ENCODE data around the gene TRIO.

TRIO gene

DNA sequence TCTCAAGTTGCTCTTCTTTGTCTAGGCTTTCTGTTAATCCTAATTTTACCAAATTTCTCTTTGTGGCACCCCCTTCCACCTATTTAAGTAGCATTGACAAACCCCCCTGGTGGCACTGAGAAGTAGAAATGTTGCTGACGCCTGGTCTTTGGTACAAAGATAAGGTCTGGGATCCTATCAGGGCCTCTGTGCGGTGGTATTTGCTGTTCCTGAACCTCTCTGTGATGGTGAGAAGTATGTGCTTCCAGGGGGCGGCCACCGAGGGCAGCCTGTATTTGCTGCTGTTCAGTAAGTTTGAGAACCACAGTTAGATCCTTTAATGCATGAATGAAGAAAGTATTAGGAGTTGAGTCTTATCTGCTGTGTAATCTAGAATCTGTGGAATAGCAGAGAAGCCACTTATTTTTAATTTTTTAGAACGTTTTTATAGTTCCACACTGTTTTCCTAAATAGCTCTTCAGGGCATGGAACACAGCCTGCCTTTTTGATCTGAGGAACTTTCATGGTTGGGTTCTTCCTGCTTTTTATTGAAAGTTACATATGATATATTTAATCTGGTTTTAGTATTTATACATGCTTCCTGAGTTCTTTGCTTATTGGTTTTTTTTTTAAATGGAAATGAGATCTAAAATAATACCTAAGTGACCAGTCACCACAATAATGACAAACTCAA, 124.2 kb downstream of the TRIO start:
- no peak for DNase-seq (ENCODE audit: low read depth in 2 of 2)

DNA sequence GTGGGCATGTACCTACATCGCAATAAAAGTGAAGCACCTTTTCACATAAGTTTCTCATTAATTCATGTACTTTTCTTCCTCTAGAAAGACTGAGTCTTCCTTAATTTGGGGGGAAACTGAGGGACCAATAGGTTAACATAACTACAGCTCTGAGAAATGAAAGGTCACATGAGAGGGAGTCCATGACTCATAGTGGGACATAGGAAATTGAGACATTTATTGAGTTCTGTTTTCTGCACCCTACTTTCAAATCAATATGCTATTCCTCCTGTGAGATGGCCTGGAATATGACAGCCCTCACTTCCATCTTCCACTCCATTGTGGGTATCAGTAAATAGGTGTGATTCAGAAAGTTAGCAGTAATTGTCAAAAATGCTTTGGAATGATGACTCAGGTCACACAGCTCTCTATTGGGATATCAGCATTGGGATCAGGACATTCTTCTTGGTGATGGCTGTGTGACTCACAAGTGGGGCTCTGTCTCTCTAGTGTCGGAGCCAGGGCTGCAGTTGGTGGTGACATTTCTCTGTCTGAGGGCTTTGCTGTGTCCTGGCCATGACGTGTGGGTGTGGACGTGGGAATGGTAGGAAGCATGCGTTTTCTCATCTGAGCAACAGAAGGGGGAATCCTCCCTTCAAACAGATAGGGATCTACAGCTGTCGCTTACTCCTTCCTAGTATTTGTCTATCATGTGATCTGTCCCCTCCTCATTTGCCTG, 125.0 kb downstream of the TRIO start:
- no peak for DNase-seq (ENCODE audit: low read depth in 2 of 2)

DNA sequence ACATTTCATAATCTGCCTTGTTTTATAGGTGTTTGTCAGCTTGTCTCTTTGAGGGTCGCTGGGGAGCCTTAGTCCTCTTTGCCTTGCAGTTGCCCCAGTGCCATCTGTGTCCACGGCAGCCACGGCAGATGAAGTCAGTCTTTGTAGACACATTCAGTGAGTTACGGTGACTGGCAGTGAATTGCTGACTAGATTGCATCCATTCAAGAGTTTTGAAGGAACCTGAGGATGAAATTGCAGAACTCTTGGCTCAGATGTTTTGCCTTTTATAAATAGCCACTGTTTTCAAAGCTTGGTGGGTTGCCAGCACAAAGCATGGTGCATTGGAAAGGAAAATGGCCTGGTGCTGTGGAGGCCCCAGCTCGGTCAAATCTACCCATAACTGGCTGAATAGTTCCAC, 125.6 kb downstream of the TRIO start:
- no peak for DNase-seq (ENCODE audit: low read depth in 2 of 2)

DNA sequence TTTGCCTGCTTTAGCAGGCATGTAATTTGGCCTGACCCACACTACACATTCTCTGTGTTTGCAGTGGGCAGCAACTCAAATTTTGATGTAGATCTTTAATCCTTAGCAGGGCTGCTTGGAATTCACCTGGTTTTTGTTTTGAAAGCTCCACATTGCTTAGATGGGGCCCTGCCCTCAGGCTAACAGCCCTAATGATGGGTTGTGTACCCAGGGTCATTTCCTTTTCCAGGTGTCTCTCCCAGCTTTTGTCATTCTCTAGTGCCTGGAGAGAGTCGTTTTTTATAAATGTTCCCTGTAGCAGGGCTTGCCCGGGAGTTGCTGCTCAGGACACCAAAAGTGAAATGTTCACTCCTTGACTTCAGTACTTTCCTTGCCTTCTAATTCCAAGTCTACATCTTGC, 126.3 kb downstream of the TRIO start:
- DNase-seq (ENCODE audit: low read depth in 2 of 2) = no peak

DNA sequence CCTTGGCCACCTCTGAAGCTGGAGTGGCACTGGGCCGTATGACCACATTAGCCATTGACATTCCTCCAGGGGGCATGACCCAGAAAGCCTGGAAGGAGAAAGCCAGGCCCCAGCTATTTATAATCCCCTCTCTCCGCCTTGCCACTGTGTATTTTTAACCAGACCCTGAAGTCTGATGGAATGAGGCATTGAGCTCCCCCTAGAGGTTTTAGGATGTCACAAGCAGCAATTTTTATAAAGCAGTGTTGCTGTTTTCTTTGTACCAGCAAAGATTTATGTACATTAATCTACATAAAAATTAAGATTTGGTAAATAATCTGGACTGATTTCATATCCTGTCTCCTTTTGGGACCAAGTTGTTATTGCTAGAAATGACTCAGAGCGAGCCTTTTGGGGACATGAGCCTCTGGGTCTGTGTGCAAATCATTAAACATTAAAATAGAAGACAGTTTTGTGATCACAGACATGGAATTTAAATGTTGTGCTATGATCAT, 127.1 kb downstream of the TRIO start:
- DNase-seq (ENCODE audit: low read depth in 2 of 2) = no peak

DNA sequence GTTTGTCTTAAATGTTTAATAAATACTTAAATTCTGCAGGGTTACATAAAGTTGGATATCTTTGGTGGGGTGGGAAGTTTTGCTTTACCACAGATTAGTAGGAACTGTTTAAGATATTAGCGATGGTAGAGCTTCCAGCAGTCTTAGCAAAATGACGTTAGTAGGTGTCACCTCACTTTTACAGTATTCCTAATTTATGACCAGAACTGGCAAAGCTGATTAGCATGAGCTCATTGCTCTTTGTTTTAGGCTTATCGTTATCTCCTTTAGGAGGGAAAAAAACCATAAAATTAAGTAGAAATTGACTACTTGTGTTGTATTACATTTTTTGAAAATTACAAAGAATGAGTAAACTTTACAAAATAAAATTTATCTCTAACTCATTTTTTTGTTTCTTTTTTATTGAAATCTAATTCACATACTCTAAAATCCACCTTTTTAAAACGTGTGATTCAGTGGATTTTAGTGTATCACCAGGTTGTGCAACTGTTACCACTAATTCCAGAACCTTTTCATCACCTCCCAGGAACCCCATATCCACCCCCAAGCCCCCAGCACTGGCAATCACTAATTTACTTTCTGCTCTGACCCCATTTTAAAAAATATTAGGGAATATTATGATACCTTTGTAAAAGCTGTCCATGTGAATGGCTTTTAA, 129.5 kb downstream of the TRIO start:
- no peak for DNase-seq (ENCODE audit: low read depth in 2 of 2)

DNA sequence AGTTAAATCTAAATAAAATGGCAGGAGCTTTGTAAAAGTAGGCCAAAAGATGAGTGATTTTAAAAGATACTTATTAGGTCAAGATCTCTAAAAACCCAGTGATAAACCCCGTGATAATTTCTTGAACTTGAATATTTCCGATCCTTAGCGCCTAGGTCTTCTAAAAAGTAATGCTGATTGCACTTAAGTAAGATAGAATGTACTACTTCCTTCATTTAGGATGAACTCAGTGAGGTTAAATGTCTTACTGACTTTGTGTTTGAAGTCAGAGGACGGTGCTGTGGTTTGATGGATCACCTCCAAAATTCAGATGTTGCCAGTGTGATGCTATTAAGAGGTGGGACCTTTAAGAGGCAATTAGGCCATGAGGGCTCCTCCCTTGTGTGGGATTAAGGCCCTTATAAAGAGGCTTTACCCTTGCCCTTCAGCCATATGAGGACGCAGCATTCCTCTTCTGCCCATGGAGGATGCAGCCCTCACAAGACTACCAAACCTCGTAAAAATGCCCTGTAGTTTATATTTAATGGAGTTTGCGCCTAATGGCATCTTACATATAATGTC, 130.1 kb downstream of the TRIO start:
- DNase-seq (ENCODE audit: low read depth in 2 of 2) = no peak

DNA sequence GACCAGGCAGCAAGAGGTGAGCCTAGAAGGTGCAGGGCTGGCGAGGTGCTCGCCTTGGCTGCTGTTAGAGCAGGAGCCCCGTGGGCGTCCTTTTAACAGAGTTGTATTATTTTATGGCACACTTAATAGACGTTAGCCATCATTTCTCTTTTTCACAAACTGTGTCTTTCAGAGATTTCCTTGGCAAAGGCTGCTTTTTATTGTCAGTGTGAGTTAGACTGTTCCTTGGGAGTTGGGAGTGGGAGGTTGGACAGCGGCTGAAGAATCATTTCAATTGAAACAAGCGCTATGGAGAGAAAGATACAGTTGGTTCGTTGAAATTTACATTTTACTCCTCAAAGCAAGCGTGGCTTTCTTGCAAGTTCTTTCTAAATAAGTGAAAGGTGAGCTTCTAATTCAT, 133.2 kb downstream of the TRIO start:
- DNase-seq (ENCODE audit: low read depth in 2 of 2) = no peak

DNA sequence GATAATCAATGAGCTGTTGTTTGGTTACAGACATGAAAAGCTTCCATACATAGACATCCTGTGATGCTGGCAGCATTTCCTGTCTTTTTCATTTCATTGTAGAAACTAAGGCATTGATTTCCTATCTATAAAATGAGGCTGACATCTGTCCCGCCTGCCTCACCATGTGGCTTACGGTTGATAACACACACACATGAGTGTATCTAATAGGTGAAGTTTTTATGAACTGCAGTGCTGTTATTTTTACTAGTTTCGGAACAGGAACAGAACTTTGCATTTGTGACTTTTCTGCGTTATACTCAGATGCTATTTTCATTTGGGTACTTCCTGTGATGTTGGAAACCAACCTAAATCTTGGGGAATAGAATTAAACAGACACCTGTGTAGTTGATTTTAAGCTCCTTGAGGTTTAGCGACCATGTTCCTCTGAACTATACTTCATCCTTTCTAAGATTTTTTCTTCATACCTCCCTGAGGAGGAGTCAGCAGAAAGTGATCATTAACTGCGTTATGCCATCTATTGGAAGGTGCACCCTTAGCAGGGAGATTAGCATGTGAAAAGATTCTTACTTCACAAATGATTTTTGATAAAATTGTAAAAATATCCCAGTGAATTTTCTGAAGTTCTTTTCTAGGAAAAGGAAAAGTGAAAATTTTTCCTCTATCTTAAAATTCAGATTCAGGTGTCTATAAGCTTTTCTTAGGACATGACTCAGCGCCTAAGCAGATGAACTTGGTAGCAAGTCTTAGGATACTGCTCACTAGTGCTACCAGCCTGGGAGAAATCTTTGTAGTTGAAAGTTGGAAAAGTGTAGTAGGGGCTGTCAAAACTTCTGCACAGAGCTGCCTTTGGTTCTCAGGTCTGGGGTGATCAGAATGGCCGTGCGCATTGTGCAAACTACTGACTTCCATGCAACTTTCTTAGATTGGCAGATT, 134.5 kb downstream of the TRIO start:
- no peak for DNase-seq (ENCODE audit: low read depth in 2 of 2)

DNA sequence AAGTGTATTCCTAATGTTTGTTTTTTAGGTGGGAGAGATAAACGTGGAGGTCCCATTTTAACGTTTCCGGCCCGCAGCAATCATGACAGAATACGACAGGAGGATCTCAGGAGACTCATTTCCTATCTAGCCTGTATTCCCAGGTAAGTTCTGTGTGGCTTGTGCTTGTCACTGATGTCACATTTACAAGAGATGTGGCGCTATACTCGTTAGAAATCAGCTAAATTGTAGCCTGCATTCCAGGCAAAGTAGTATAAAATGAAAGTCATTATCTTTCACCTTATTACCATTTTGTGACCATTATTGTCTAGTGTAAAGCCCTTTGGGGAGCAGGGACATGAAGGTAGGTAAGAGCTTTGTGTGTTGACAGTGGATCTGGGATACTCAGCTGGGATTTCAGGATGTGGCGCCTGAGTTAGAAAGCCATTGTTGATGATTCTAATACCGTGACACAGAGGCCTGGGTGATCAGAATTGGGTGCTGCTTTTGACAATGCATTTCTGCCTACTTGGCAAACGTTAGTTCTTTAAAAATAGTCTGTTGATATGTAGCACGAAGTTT, 137.2 kb downstream of the TRIO start:
- DNase-seq (ENCODE audit: low read depth in 2 of 2) = no peak

DNA sequence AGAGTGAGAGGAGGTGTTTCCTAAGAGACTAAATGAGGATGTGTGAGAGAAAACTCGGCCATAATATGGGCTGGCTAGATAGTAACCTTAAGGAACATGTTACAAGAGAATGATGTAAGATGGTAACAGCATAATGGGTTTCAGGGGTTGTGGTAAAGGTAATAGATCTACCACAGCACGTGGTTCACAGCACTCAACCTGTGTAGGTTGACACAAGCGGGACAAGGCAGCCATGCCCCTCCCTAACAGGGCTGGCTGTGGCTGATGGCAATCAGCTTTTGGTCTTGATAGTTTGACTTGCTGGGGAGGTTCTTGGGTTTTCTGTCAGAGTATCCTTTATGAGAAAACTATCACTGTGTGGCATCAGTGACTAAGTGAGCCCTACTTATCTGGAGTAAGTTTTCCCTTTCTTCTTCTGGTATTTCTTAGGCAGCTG, 138.6 kb downstream of the TRIO start:
- DNase-seq (ENCODE audit: low read depth in 2 of 2) = peak in 1 of 2 donors; percentile 23

DNA sequence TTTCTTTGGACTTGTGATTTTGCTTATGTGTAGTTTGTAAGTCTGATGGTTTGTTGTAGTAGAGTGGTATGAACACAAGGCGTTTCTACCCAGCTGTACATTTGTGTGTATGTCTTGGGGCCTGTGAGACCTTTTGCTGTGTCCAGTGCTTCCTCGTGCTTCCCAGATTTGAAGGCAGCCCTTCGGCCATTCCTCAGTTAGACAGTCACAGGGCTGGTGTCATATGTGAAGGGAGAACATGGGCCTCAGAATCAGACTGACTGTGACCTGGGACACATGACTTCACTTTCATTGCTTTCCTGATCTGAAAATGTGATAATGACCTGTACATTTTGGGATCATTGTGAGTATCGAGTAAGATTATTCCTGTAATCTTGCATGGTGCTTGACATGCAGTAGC, 140.0 kb downstream of the TRIO start:
- DNase-seq (ENCODE audit: low read depth in 2 of 2) = no peak

DNA sequence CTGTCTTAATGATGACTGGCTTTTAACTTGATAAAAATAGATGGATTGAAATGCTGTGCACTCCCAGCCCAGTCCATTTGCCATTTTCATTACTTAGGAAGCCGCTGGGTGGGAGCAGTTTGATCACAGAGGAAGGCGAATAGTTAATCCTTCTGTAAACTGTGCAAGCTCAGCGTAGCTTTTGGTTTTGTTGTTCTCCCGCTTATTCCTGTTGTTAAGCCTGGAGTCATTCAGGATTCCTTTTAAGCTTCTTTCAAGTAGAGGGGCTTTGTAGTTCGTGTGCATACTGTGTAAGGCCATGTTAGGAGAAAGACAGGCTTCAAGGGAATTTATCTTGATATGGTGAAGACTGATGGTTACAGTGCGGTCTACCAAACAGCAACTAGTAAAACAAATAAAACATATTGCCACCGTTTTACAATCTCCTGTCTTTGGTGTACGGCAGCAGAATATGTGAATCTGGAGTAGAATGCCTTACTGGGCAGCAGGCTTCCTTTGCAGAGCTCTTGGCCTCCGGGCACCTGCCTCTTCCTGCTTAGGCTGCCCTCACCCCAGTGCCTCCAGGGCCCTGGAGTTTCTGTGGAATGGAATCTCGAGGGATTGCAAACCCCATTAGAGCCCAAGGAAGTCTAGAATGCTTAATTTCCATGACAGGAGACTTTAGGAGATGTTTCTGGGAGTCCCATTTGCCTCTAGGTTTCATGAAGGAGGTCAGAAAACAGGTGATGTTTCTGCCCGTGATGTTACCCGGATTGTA, 141.4 kb downstream of the TRIO start:
- DNase-seq (ENCODE audit: low read depth in 2 of 2) = no peak

DNA sequence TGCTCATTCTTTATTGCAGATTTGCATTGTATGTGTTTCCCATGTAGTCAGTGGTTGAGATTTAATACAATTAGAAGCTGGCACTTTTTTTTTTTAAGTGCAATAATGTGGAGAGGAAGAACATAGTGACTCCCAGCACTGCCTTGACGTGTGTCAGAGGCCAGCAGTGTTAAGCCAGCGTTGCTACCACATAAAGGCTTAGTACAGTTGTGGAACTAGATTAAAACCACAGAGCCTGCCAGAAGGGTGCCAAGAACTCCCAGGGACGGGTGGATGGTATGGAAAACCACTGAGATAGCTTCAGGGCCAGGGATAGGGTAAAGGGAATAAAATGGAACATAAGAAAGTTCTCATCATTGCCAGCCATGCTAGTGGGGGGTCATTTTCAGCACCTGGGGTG, 142.9 kb downstream of the TRIO start:
- no peak for DNase-seq (ENCODE audit: low read depth in 2 of 2)

DNA sequence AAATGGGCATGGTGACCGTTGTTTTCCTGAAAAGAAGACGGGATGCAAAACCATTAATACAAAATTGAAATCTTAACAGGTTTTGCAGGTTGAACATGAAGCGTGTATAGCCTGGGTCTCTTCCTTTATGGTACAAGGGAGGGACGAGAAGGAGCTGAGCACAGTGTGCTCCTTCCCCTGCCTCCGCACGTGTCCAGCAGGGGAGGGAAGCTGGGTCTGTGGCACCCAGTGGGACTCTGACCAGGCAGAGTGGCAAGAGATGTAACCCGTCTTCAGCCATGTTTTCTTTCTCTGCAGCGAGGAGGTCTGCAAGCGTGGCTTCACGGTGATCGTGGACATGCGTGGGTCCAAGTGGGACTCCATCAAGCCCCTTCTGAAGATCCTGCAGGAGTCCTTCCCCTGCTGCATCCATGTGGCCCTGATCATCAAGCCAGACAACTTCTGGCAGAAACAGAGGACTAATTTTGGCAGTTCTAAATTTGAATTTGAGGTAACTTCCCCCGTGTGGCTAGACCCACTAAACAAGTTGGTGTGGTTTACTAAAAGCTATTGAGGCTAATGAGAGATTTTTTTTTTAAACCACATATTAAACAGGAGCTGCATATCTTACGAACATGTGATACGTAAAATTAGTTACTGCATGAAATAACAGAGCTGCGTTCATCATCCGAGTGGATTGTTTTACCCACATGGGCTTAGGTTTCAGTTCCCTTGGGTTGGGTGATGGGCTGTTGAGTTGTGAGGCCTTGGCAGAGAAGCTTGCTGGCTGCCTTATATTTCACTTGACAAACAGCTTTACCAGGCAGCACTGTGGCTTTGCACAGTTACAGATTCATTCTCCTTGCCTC, 143.7 kb downstream of the TRIO start:
- DNase-seq (ENCODE audit: low read depth in 2 of 2) = no peak

DNA sequence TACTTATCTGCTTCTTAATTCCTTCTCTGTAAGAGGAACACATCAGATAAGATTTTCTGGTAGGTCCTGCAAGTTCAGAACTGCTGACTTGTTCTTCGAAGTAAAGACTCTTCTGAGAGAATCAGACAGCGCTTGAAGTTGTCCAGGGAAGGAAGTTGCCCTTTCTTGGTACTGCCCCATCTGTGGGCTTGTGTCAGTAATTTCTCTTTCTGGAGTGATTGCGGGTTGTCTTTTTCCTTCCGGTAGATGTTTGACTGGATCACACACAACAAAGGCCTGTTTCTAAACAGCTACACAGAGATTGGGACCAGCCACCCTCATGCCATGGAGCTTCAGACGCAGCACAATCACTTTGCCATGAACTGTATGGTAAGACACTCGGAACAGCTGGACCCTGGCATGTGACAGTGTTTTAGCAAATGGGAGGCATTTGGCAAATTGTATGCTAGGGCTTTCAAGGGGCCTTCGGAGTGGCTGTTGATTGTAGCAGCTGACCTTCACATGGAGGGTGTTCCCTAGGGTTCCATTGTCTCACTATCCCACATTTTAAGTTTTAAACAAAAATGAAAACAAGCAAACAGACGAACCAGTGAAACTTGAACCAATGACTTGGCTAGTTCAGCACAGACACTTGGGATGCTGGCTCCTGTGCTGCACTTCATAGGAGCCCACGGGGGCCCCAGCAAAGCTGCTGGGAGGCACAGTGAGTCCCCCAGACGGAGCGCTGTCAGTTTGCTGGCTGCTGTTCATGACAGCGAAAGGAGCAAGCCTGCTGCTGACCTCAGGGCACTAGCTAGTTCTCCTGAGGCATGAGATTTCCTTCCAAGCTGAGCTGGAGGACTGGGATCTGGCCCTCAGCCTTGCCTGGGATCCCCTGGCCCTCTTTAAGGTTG, 149.9 kb downstream of the TRIO start:
- no peak for DNase-seq (ENCODE audit: low read depth in 2 of 2)

DNA sequence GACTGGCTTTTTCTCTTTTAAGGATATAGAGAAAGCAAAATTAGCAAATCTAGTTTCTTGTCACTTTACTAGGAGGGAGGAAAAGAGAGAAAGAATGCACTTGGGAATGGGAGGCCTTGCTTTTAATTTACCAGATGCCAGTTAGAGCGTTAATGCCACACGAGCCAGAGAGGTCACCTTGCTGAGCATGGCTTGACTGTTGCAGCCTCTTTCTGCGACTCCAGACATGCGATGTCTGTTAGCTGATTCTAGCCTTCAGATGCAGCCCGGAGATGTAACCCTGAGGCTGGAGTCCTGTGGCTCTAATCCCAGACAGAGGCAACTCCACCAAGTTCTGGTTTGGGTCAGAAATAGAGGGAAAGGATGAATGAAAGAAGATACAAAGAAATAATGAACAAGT, 152.5 kb downstream of the TRIO start:
- DNase-seq (ENCODE audit: low read depth in 2 of 2) = no peak

DNA sequence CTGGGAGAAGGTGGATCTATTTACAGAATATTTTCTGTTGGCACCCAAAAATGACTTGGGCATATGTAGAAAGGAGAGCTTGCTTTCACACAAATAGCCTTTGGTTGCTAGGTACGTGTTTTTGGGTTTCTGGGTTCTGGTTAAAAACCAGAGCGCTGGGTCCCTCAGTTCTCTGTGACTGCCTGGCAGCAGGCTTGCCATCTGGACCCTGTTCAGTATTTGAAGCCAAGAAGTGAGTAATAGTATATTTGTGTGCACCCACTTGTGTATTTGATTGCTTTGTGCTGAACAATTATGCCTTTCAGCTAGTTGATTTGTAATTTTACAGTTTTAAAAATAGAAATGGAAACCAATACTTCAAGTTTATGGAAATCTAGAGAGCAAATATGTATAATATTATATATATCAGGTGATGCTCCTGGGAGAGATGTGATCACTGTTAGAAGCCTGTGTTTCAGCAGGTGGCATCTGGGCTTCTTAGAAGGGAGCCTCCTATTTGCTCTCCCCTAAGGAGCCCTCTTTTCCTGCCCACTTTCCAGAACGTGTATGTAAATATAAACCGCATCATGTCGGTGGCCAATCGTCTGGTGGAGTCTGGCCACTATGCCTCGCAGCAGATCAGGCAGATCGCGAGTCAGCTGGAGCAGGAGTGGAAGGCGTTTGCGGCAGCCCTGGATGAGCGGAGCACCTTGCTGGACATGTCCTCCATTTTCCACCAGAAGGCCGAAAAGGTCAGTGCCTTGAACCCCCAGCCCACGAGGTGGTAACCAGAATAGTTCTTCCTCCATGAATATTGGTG, 153.6 kb downstream of the TRIO start:
- no peak for DNase-seq (ENCODE audit: low read depth in 2 of 2)

All from stimulated activated CD8-positive, alpha-beta memory T cell treated with anti-CD3 and anti-CD28 coated beads, Interleukin-15, amount 100 ng/mL, for 48 hours (primary cell).